Kidney epithelial cell (primary cell): ENCODE measurements around the gene NDUFB6. TPM values are rescaled to one million over a fixed set of nuclear protein-coding genes. Genes with fewer than 3 reads are reported as not detected.
A peak's percentile ranks its signal among the peaks of the same experiment; 100 is the strongest.

Experiments used
- DNase-seq: peaks from one replicate; pipeline ENCODE4 v3.0.0-alpha.2; 2010; ENCODE audit warnings: low read depth
- H3K27me3 ChIP-seq: 2 replicates; pipeline ENCODE4 v1.6.0; 2011; ENCODE audit warnings: low read length; ENCODE audit not compliant: control insufficient read depth, insufficient read depth
- H3K36me3 ChIP-seq: 2 replicates; pipeline ENCODE4 v1.5.1; 2011; ENCODE audit warnings: low read length; ENCODE audit not compliant: control insufficient read depth, insufficient read depth
- H3K4me3 ChIP-seq: 2 replicates; pipeline ENCODE4 v1.5.1; 2011; ENCODE audit warnings: low read depth, mild to moderate bottlenecking, control low read depth, low read length
- total RNA-seq: library from RNA; depleted of rRNA; stranded (reverse); fragments of >200 nt; gene quantifications from 2 replicates; pipeline ENCODE4 v1.2.3, GENCODE V29; 2015
- TF ChIP-seq, protein P1 (sequence below): IDR thresholded peaks from 2 replicates; pipeline ENCODE4 v1.5.1; 2011; ENCODE audit warnings: mild to moderate bottlenecking, moderate library complexity, low read length, control low read depth, inconsistent platforms; ENCODE audit not compliant: insufficient read depth, poor library complexity, severe bottlenecking

NDUFB6 gene
- total RNA-seq, 1 donor from 2014 or later, result 45.1 TPM

DNA sequence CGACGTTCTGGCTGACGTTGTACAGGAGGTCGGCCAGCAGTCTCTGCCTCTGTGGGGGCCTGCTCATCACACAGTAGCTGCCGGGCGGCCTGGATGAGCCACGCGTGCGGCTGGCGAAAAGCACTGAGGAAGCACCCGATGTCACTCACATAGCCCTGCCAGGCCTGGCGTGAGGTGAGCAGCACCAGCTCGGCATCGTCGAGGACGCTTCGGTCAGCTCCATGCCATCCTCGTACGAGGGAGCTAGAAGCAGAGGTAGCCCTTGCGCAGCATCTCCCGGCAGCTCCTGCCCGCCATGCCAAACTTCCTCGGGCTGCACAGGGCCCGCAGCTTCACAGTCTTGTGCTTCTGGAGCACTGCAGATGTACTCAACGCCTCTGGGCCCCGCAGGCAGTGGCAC, 6.2 kb downstream of the NDUFB6 start:
- TF ChIP-seq, protein P1, sequence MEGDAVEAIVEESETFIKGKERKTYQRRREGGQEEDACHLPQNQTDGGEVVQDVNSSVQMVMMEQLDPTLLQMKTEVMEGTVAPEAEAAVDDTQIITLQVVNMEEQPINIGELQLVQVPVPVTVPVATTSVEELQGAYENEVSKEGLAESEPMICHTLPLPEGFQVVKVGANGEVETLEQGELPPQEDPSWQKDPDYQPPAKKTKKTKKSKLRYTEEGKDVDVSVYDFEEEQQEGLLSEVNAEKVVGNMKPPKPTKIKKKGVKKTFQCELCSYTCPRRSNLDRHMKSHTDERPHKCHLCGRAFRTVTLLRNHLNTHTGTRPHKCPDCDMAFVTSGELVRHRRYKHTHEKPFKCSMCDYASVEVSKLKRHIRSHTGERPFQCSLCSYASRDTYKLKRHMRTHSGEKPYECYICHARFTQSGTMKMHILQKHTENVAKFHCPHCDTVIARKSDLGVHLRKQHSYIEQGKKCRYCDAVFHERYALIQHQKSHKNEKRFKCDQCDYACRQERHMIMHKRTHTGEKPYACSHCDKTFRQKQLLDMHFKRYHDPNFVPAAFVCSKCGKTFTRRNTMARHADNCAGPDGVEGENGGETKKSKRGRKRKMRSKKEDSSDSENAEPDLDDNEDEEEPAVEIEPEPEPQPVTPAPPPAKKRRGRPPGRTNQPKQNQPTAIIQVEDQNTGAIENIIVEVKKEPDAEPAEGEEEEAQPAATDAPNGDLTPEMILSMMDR, result no peak
- H3K36me3 ChIP-seq, result no peaks in the 10 kb centered on the region
- DNase-seq, result no peak
- no peaks in the 10 kb centered on the region for H3K27me3 ChIP-seq
- no peak overlapping the region for H3K4me3 ChIP-seq

DNA sequence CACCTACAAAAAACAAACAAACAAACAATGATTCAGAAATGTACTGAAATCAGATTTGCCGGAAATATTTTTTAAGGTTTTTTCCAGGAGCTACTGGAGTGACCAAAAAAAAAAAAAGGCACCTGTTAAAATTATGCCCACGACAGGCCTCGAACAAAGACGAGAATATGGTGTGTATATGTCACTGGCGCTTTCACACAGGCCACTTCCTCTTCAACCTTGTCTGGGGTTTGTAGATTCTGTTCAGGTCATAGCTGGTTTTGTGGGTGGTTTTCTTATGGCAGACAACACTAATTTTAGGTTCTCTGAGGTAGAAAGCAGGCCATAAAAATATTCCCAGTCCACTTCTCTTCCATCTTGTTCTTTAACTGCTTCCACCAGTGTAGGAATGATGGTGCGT, 7.0 kb downstream of the NDUFB6 start:
- H3K4me3 ChIP-seq, result no peak overlapping the region
- H3K36me3 ChIP-seq, result no peaks in the 10 kb centered on the region
- DNase-seq, result no peak
- H3K27me3 ChIP-seq, result no peaks in the 10 kb centered on the region
- TF ChIP-seq, protein P1, result no peak

GRCh38 chr9:32558408-32558934, 14.5 kb downstream of the NDUFB6 start:
- no peaks in the 10 kb centered on the region for H3K27me3 ChIP-seq
- TF ChIP-seq, protein P1, result no peak
- H3K36me3 ChIP-seq, result no peaks in the 10 kb centered on the region
- DNase-seq, result no peak
- H3K4me3 ChIP-seq, result no peak overlapping the region

DNA sequence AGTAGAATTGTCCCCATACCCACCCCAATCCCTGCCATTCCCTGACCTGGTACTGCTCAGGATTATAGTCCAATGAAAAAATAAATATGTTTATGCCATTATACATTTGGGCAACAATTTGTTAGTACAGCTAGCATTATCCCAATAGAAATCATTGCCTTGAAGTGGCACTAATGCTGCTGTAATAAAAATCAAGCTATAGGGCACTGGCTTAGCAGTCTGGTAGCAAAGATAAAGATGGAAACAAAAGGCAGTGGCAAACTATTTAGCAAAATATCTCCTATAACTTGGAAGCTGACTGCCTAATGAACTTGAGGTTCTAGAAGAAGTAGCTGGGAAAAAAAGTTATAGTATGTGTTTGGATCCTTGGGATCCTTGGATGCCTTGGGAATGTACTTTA, 18.4 kb downstream of the NDUFB6 start:
- TF ChIP-seq, protein P1, result no peak
- DNase-seq, result no peak
- Histone ChIP-seq H3K36me3 (no peaks in the 10 kb centered on the region), H3K4me3 (no peak overlapping the region), H3K27me3 (no peaks in the 10 kb centered on the region)

GRCh38 chr9:32554107-32554506, 18.9 kb downstream of the NDUFB6 start:
- DNase-seq, result no peak
- TF ChIP-seq, protein P1, result no peak

GRCh38 chr9:32552172-32552872, 20.6 kb downstream of the NDUFB6 start, which contains the start of the genes SMIM27 and TOPORS:
TSS of gene SMIM27 (plus strand) at chr9:32552327. CDS start at chr9:32552435, 108 bp downstream.
TSS of gene TOPORS (minus strand) at chr9:32552586. CDS start at chr9:32552436, 150 bp downstream.
- Histone ChIP-seq H3K36me3 (no peaks in the 10 kb centered on the region), H3K4me3 (peak within 1 kb of the TSS; percentile 77), H3K27me3 (no peaks in the 10 kb centered on the region)
- TF ChIP-seq, protein P1, result no peak
- DNase-seq, result peak; percentile 67

More at GRCh38 chr9:32554107-32554506, 18.9 kb downstream of the NDUFB6 start:
- Histone ChIP-seq H3K27me3 (no peaks in the 10 kb centered on the region), H3K4me3 (no peak overlapping the region), H3K36me3 (no peaks in the 10 kb centered on the region)
